Ishikawa (cell line): ENCODE measurements around the gene ATP6V1G2.

Experiments used
- CEBPB ChIP-seq: IDR thresholded peaks from 2 replicates; pipeline ENCODE4 v1.6.1; 2012
- EGR1 ChIP-seq: IDR thresholded peaks from 2 replicates; pipeline ENCODE4 v1.6.1; 2012
- EP300 ChIP-seq: IDR thresholded peaks from 2 replicates; pipeline ENCODE4 v1.6.1; 2012; ENCODE audit warnings: borderline replicate concordance
- FOXM1 ChIP-seq: IDR thresholded peaks from 2 replicates; pipeline ENCODE4 v1.6.1; 2012; ENCODE audit warnings: low read depth, borderline replicate concordance
- NFIC ChIP-seq: IDR thresholded peaks from 2 replicates; pipeline ENCODE4 v1.6.1; 2012
- TAF1 ChIP-seq: IDR thresholded peaks from 2 replicates; pipeline ENCODE4 v1.6.1; 2012; ENCODE audit warnings: low read depth, mild to moderate bottlenecking
- TCF12 ChIP-seq: IDR thresholded peaks from 2 replicates; pipeline ENCODE4 v1.6.1; 2012; ENCODE audit warnings: low read depth
- YY1 ChIP-seq: IDR thresholded peaks from 2 replicates; pipeline ENCODE4 v1.6.1; 2012; ENCODE audit warnings: low read depth

- no peak for TF ChIP-seq TAF1
- no peak for TF ChIP-seq FOXM1
- no peak for TF ChIP-seq CEBPB
- TF ChIP-seq EP300 = no peak
- TF ChIP-seq YY1 = no peak
- no peak for TF ChIP-seq NFIC
- no peak for TF ChIP-seq EGR1
- TF ChIP-seq TCF12 = no peak
Measured at GRCh38 chr6:31548544-31548873, 2.1 kb upstream of the ATP6V1G2 start.
